Psoas muscle (tissue), 8 donors: ENCODE data around the gene SPNS2. TPM values are rescaled to one million over a fixed set of nuclear protein-coding genes. Genes with fewer than 3 reads are reported as not detected.

Experiments
- ATAC-seq, 4 donors: fragments of 200-7000 bp; cut with Tn5 transposase; one replicate each; pipeline ENCODE4 v1.9.1; 2020; ENCODE audit warnings: moderate library complexity in 3 of 4, mild to moderate bottlenecking in 2 of 4
- DNase-seq, 2 donors: peaks; one replicate each; pipeline ENCODE4 v3.0.0-alpha.2; 2020
- H3K27ac ChIP-seq: fragments of 200-600 bp; one replicate; pipeline ENCODE4 v1.8.0; 2022
- H3K27me3 ChIP-seq, 3 donors: fragments of 200-600 bp in 1 of 3; one replicate each; pipeline versions ENCODE4 v1.6.1 to v1.8.0; 2013 to 2022; ENCODE audit warnings: low read length in 2 of 3, mild to moderate bottlenecking in 2 of 3, moderate library complexity in 1 of 3; ENCODE audit not compliant: insufficient read depth in 3 of 3
- H3K36me3 ChIP-seq, 2 donors: fragments of 200-600 bp in 1 of 2; one replicate each; pipeline versions ENCODE4 v1.6.1 to v1.8.0; 2013 to 2022; ENCODE audit warnings: low read depth in 1 of 2, mild to moderate bottlenecking in 1 of 2, moderate library complexity in 1 of 2; ENCODE audit not compliant: insufficient read depth in 1 of 2
- H3K4me1 ChIP-seq: fragments of 200-600 bp; one replicate; pipeline ENCODE4 v1.8.0; 2022
- H3K4me3 ChIP-seq: fragments of 200-600 bp; one replicate; pipeline ENCODE4 v1.8.0; 2022; ENCODE audit warnings: mild to moderate bottlenecking
- H3K9me3 ChIP-seq: fragments of 200-600 bp; one replicate; pipeline ENCODE4 v1.8.0; 2022
- WGBS, 3 donors: extraction: QIAGEN DNeasy Blood & Tissue Kit; methylation state at CpG; one replicate each; pipeline versions ENCODE4 v1.1.6 to v1.1.7; 2013; 5-methylcytosine and 5-hydroxymethylcytosine counted together
- intact Hi-C, 2 donors: fragments of 100-400 bp; cut with DNase I; formaldehyde crosslinking; loops; one replicate each; pipeline versions ENCODE4 v1.11.0 to v1.14.2; 2022
- polyA plus RNA-seq, 3 donors: library from polyadenylated mRNA; stranded (reverse); fragments of 200-250 nt; gene quantifications; one replicate each; pipeline ENCODE4 v1.2.3, GENCODE V29; 2013
- total RNA-seq, 4 donors: library from RNA; stranded (reverse); fragmentation: NEBNext Ultra II Directional in 2 of 4; extraction: Animal tissue kit (Norgen Biotek cat#: 25700) in 2 of 4; gene quantifications; one replicate each; pipeline versions ENCODE4 v1.2.1 to v1.2.4, GENCODE V29; 2021 to 2023
- TF ChIP-seq, protein P1 (sequence below): fragments of 200-600 bp; IDR thresholded peaks from one replicate; pipeline ENCODE4 v1.8.0; 2022; ENCODE audit warnings: antibody characterized with exemption
- donor health status: healthy with polysubstance abuse.
- donor health status: DM: no; HTN: no; CAD: no; lungs with moderate emphysema.
- donor health status: Bipolar disorder and iron deficiency.
- donor health status: healthy.
- donor health status: DM: yes; HTN: yes; CAD: no.
- donor health status: DM: no; HTN: no; CAD: no.
- donor health status: DM: no; HTN: no; CAD: no.
- donor health status: DM: yes; HTN: yes; CAD: no.

Gene SPNS2
- total and polyA plus RNA-seq, 7 donors = 3.5 to 10.6 (median 6.4) TPM

DNA sequence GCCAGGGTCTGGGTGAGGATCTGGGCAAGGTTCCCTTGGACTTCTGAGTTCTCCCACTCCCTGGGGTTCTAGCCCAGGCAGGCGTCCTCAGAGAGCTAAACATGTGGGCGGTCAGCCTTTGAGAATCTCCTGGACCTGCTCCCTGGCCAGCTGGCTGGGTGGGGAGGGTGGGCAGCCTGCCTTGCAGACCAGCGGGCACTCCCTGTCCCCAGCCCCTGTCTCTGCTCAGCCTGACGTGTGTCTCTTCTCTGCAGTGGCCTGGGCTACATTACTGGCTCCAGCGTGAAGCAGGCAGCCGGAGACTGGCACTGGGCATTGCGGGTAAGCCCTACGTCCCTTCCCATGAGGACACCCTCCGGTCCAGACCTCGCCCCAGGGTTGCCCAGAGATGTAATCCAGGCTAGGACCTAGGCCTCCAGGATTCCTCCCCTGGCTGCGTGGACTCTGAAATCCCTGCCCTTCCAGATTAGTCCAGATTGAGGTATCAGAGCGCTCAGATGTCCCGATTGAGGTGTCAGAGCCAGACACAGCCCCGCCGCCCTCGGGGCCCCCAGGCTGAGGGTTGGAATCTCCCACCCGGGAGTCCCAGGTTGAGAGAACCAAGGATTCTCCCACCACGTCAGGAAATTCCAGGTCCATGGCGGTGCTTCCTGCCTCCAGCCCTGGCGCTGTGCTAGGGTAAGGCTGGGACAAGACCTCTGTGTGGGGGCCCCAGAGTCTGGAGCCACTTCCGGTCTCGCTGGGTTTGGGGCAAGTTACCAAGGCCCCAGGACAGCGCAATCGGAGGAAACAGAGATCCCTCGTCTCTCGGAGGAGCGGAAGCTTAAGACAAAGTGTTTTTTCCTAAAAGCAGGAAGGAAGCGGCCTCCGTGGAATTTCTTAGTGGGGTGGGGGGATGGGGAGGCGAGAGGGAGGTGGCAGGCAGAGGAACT lies 32.4 kb downstream of the SPNS2 start:
- no peak overlapping the region for H3K4me3 ChIP-seq
- peak overlapping the region; percentile 2 for H3K27ac ChIP-seq
- H3K4me1 ChIP-seq = peaks cover 4% of the 10 kb centered on the region
- intact Hi-C loops = no loop called here
- H3K36me3 ChIP-seq = no peaks in the 10 kb centered on the region
- no peaks in the 10 kb centered on the region for H3K9me3 ChIP-seq
- 41 to 46% (median 43%) methylated on average over 30 of the region's 30 CpGs for WGBS, 3 donors
- TF ChIP-seq, protein P1, sequence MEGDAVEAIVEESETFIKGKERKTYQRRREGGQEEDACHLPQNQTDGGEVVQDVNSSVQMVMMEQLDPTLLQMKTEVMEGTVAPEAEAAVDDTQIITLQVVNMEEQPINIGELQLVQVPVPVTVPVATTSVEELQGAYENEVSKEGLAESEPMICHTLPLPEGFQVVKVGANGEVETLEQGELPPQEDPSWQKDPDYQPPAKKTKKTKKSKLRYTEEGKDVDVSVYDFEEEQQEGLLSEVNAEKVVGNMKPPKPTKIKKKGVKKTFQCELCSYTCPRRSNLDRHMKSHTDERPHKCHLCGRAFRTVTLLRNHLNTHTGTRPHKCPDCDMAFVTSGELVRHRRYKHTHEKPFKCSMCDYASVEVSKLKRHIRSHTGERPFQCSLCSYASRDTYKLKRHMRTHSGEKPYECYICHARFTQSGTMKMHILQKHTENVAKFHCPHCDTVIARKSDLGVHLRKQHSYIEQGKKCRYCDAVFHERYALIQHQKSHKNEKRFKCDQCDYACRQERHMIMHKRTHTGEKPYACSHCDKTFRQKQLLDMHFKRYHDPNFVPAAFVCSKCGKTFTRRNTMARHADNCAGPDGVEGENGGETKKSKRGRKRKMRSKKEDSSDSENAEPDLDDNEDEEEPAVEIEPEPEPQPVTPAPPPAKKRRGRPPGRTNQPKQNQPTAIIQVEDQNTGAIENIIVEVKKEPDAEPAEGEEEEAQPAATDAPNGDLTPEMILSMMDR = no peak
- H3K27me3 ChIP-seq = peaks cover 0 to 2% (median 0%) of the 10 kb centered on the region in 3 donors
- ATAC-seq (peak in 2 of 4 donors; percentile 22 to 25), DNase-seq (peak; percentile 20 to 71)

DNA sequence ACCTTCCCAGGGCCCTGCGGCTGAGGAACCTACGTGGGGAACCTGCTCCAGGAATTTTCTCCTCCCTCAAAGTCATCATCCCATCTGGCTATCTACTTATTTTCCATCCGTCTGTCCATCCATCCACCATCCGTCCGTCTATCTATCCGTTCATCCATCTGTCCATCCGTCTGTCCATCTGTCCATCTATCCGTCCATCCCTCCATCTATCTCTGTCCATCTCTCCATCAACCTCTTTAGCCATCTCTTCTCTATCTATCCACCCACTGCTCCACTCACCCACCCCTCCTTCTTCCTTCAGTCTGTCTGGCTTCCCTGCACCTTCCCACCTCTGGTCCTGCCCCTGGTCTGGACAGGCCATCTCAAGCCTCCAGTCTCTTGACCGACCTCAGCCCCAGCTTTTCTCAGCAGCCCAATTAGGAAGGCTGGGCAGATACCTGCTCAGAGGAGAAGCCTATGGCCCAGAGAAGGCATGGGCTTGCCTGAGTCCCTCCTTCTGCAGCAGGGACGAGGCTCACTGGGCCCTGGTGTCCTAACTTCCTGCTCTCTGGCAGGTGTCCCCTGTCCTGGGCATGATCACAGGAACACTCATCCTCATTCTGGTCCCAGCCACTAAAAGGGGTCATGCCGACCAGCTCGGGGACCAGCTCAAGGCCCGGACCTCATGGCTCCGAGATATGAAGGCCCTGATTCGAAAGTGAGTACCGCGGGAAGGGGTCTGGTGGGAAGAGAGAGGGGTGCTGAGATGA lies 33.5 kb downstream of the SPNS2 start:
- H3K4me1 ChIP-seq = peaks cover 13% of the 10 kb centered on the region
- intact Hi-C loops = no loop called here
- no peaks in the 10 kb centered on the region for H3K36me3 ChIP-seq
- no peak overlapping the region for H3K27ac ChIP-seq
- DNase-seq (no peak), ATAC-seq (no peak)
- no peak overlapping the region for H3K4me3 ChIP-seq
- 83 to 90% (median 89%) methylated on average over 17 of the region's 17 CpGs for WGBS, 3 donors
- TF ChIP-seq, protein P1 = no peak
- no peaks in the 10 kb centered on the region for H3K9me3 ChIP-seq
- no peaks in the 10 kb centered on the region for H3K27me3 ChIP-seq

GRCh38 chr17:4532860-4533522 lies 34.3 kb downstream of the SPNS2 start:
- DNase-seq = peak in 1 of 2 donors; percentile 11
- H3K27me3 ChIP-seq = no peaks in the 10 kb centered on the region

More at GRCh38 chr17:4532860-4533522, 34.3 kb downstream of the SPNS2 start:
- no peak overlapping the region for H3K4me3 ChIP-seq
- ATAC-seq = no peak
- H3K27ac ChIP-seq = no peak overlapping the region
- intact Hi-C loops = no loop called here
- TF ChIP-seq, protein P1 = no peak
- peaks cover 0 to 6% of the 10 kb centered on the region in 2 donors for H3K36me3 ChIP-seq
- no peaks in the 10 kb centered on the region for H3K9me3 ChIP-seq
- peaks cover 16% of the 10 kb centered on the region for H3K4me1 ChIP-seq
- 87 to 90% (median 88%) methylated on average over 33 of the region's 33 CpGs for WGBS, 3 donors
